Measurements from ENCODE around the gene ADPGK.

GRCh38 chr15:72785432-72785831 lies 1.9 kb upstream of the ADPGK start:
- TF ChIP-seq EZH2 (optimal IDR thresholded peaks at IDR 0.05; ENCODE audit: low read depth, low read length) (no peak), CTCF (IDR thresholded peaks at IDR 0.05; ENCODE audit: low read length) (no peak)

Measured in MM.1S (cell line).